Measurements from ENCODE around the gene NEAT1. TPM values are rescaled to one million over a fixed set of nuclear protein-coding genes. Genes with fewer than 3 reads are reported as not detected.

Gene NEAT1
- total and polyA plus RNA-seq, 9 of the 15 experiments (the other 6 are each of a cell fraction or from before 2014, with no cell fraction given) = 20.1 to 389 (median 62.8) TPM

DNA sequence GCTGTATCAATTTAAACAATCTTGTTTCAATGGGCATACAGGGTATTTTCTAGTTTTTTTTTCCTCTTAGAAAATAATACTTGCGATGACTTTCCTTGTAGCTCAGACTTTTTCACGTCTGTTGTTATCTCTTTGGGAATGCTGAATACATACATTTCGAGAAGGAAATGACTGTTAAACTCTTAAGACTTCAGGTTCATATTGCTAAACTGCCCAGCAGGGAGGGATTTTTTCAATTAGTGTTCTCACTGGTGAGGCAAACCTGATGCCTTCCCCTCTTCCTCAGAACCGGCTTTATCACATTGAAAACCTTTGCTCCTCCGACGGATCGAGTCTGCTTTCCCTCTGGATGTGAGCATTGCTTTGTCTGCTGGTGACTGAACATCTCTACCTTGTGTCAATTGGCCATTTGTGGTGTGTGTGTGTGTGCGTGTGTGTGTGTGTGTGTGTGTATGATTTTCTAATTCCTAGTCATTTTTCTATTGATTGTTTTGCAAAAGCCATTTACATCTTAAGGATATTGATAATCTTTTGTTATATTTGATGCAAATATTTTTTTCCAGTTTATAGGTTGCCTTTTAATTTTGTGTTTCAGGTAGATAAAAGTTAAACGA is 6.6 kb downstream of the NEAT1 start (continued):
- peak in 1 of 2 experiments; percentile 43; a peak in 1 of 4 replicates for TF ChIP-seq SIN3A (IDR thresholded peaks at IDR 0.05; ENCODE audit: borderline replicate concordance in 2 of 2, control insufficient read depth in 1 of 2, low read depth in 2 of 2, low read length in 2 of 2)
- TF ChIP-seq NCOR1 (IDR thresholded peaks at IDR 0.05) = peak; percentile 57
- no peak for TF ChIP-seq RB1 (IDR thresholded peaks at IDR 0.05; ENCODE audit: low read depth)
- TF ChIP-seq TEAD1 (CRISPR knock-in tag; IDR thresholded peaks at IDR 0.05) = no peak
- no peak for TF ChIP-seq DIDO1 (tag; IDR thresholded peaks at IDR 0.05; ENCODE audit: low read depth)
- TF ChIP-seq, protein P1, sequence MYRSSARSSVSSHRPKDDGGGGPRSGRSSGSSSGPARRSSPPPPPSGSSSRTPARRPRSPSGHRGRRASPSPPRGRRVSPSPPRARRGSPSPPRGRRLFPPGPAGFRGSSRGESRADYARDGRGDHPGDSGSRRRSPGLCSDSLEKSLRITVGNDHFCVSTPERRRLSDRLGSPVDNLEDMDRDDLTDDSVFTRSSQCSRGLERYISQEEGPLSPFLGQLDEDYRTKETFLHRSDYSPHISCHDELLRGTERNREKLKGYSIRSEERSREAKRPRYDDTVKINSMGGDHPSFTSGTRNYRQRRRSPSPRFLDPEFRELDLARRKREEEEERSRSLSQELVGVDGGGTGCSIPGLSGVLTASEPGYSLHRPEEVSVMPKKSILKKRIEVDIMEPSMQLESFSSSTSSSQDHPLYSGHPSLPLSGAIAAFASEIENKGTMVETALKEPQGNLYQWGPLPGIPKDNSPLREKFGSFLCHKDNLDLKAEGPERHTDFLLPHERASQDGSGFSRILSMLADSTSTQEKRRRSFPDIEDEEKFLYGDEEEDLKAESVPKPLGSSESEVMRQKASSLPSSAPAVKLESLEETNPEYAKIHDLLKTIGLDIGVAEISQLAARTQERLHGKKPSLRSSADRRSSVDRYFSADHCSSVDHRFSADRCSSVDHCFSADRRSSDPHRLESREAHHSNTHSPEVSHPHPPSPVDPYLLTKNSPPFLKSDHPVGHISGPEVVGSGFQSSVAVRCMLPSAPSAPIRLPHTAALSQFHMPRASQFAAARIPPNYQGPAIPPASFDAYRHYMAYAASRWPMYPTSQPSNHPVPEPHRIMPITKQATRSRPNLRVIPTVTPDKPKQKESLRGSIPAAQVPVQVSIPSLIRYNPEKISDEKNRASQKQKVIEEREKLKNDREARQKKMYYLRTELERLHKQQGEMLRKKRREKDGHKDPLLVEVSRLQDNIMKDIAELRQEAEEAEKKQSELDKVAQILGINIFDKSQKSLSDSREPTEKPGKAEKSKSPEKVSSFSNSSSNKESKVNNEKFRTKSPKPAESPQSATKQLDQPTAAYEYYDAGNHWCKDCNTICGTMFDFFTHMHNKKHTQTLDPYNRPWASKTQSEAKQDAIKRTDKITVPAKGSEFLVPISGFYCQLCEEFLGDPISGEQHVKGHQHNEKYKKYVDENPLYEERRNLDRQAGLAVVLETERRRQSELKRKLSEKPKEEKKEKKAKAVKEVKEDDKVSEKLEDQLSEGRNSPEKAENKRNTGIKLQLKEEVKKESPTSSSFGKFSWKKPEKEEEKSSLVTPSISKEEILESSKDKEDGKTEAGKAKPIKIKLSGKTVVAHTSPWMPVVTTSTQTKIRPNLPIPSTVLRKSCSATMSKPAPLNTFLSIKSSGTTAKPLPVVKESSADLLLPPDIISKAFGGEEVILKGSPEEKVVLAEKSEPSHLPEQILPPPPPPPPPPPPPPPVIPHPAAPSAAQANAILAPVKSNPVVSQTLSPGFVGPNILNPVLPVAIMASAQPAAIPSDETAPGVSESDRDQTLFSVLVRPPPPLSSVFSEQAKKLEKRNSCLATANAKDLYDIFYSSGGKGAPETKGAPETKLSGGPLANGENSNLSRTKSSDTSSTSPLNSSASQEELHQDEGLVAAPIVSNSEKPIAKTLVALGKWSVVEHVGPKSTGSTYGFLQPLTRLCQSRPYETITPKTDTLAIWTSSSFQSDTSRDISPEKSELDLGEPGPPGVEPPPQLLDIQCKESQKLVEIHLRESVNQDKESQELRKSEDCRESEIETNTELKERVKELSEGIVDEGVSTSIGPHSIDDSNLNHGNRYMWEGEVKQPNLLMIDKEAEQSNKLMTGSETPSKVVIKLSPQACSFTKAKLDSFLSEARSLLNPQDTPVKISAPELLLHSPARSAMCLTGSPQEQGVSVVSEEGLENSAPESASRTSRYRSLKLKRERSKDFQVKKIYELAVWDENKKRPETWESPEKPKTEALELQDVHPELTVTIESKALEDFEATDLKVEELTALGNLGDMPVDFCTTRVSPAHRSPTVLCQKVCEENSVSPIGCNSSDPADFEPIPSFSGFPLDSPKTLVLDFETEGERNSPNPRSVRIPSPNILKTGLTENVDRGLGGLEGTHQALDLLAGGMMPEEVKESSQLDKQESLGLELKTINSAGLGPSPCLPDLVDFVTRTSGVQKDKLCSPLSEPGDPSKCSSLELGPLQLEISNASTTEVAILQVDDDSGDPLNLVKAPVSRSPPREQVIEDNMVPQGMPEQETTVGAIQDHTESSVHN (IDR thresholded peaks at IDR 0.05; ENCODE audit: borderline replicate concordance in 1 of 2, low read depth in 1 of 2) = no peak
- 0 out of 2 replicates have a peak, but pooled peaks have one; percentile 9 for TF ChIP-seq CHD2 (IDR thresholded peaks at IDR 0.05; ENCODE audit: low read depth, low read length)
- no peak for TF ChIP-seq ZNF778 (CRISPR knock-in tag; IDR thresholded peaks at IDR 0.05)
- no peak for TF ChIP-seq ZNF143 (CRISPR knock-in tag; IDR thresholded peaks at IDR 0.05)
- peak; percentile 88 for TF ChIP-seq EWSR1 (IDR thresholded peaks at IDR 0.05; ENCODE audit: borderline replicate concordance, low read depth, partially characterized antibody)
- TF ChIP-seq, protein P2, sequence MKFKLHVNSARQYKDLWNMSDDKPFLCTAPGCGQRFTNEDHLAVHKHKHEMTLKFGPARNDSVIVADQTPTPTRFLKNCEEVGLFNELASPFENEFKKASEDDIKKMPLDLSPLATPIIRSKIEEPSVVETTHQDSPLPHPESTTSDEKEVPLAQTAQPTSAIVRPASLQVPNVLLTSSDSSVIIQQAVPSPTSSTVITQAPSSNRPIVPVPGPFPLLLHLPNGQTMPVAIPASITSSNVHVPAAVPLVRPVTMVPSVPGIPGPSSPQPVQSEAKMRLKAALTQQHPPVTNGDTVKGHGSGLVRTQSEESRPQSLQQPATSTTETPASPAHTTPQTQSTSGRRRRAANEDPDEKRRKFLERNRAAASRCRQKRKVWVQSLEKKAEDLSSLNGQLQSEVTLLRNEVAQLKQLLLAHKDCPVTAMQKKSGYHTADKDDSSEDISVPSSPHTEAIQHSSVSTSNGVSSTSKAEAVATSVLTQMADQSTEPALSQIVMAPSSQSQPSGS (CRISPR knock-in tag; IDR thresholded peaks at IDR 0.05) = no peak
- TF ChIP-seq KDM1A (IDR thresholded peaks at IDR 0.05) = peak in 1 of 2 experiments; percentile 27; a peak in 1 of 4 replicates
- TF ChIP-seq NFATC3 (IDR thresholded peaks at IDR 0.05) = peak; percentile 93
- no peak for TF ChIP-seq ATF7 (IDR thresholded peaks at IDR 0.05)
- TF ChIP-seq TOE1 (IDR thresholded peaks at IDR 0.05; ENCODE audit: borderline replicate concordance) = peak; percentile 40; the same call in 1 of the 2 replicates
- no peak for TF ChIP-seq TOE1 (CRISPR knock-in tag; IDR thresholded peaks at IDR 0.05; ENCODE audit: borderline replicate concordance, low read depth)
- TF ChIP-seq, protein P3, sequence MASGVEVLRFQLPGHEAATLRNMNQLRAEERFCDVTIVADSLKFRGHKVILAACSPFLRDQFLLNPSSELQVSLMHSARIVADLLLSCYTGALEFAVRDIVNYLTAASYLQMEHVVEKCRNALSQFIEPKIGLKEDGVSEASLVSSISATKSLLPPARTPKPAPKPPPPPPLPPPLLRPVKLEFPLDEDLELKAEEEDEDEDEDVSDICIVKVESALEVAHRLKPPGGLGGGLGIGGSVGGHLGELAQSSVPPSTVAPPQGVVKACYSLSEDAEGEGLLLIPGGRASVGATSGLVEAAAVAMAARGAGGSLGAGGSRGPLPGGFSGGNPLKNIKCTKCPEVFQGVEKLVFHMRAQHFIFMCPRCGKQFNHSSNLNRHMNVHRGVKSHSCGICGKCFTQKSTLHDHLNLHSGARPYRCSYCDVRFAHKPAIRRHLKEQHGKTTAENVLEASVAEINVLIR (CRISPR knock-in tag; IDR thresholded peaks at IDR 0.05) = no peak

All from K562 (cell line).